Ovary (tissue), 3 donors: Measurements from ENCODE around the gene RAB8B.

Experiments used
- CTCF ChIP-seq, 3 donors: fragments of 450-650 bp in 2 of 3; fragments of 200-600 bp in 1 of 3; IDR thresholded peaks; one replicate each; pipeline versions ENCODE4 v1.5.1 to v1.8.0; 2016 to 2022; ENCODE audit warnings: antibody characterized with exemption in 3 of 3, mild to moderate bottlenecking in 1 of 3
- POLR2A ChIP-seq: fragments of 450-650 bp; IDR thresholded peaks from one replicate; pipeline ENCODE4 v1.6.1; 2017; ENCODE audit warnings: antibody characterized with exemption, mild to moderate bottlenecking, moderate library complexity
- donor health status: DM: no; HTN: no; CAD: no.

- TF ChIP-seq POLR2A = no peak
- TF ChIP-seq CTCF (IDR thresholded peaks at IDR 0.05) = no peak
Observed at GRCh38 chr15:63211549-63211948, 22.1 kb downstream of the RAB8B start.
